OCI-LY1 (cell line): ENCODE data around the gene LHFPL2.

ENCODE experiments used
- EZH2 ChIP-seq: fragments of 200-600 bp; sonication (generic), shearing (Covaris generic); IDR thresholded peaks from 2 replicates; pipeline ENCODE4 v1.8.0; 2017; ENCODE audit warnings: borderline replicate concordance, mixed run types, mild to moderate bottlenecking, antibody characterized with exemption, low read length, moderate library complexity, mixed read lengths
- TF ChIP-seq, protein P1 (sequence below): fragments of 200-600 bp; sonication (generic), shearing (Covaris generic); IDR thresholded peaks from 2 replicates; pipeline ENCODE4 v1.5.1; 2017; ENCODE audit warnings: mild to moderate bottlenecking, antibody characterized with exemption, low read length, moderate library complexity, mixed read lengths

DNA sequence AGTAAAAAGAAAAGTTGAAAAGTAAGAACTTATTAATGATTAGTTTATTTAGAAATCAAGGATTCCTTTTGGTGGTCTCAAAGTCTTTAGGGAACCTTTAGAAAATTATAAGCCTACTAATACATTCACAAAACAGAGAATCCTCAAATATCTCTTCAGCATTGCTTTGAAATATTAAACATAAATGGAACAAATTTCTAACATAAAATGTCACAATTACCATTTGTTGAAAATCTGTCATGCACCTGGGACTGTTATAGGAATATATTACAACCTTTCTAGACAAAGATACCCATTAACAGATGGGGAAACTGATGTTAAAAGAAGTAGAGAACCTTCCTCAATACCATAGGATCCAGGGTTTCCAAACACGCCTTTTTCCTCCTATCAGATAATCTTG, 83.2 kb downstream of the LHFPL2 start:
- TF ChIP-seq, protein P1, sequence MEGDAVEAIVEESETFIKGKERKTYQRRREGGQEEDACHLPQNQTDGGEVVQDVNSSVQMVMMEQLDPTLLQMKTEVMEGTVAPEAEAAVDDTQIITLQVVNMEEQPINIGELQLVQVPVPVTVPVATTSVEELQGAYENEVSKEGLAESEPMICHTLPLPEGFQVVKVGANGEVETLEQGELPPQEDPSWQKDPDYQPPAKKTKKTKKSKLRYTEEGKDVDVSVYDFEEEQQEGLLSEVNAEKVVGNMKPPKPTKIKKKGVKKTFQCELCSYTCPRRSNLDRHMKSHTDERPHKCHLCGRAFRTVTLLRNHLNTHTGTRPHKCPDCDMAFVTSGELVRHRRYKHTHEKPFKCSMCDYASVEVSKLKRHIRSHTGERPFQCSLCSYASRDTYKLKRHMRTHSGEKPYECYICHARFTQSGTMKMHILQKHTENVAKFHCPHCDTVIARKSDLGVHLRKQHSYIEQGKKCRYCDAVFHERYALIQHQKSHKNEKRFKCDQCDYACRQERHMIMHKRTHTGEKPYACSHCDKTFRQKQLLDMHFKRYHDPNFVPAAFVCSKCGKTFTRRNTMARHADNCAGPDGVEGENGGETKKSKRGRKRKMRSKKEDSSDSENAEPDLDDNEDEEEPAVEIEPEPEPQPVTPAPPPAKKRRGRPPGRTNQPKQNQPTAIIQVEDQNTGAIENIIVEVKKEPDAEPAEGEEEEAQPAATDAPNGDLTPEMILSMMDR = no peak
- no peak for TF ChIP-seq EZH2
